Lung (tissue), 12 donors: Measurements from ENCODE around the gene EPB41. TPM values are rescaled to one million over a fixed set of nuclear protein-coding genes. Genes with fewer than 3 reads are reported as not detected.

ENCODE experiments used
- ATAC-seq: fragments of 200-7000 bp; cut with Tn5 transposase; one replicate; pipeline ENCODE4 v1.9.1; 2020; ENCODE audit warnings: moderate number of reproducible peaks; ENCODE audit not compliant: insufficient read depth, low FRiP score
- DNase-seq, 3 donors: peaks; one replicate each; pipeline ENCODE4 v3.0.0-alpha.2; 2013 to 2017
- H3K27ac ChIP-seq, 2 donors: one replicate each; pipeline ENCODE4 v1.5.1; 2013; ENCODE audit warnings: mild to moderate bottlenecking in 2 of 2, moderate library complexity in 2 of 2, control low read depth in 1 of 2, inconsistent platforms in 1 of 2, low read depth in 1 of 2, low read length in 1 of 2
- H3K27me3 ChIP-seq, 3 donors: one replicate each; pipeline ENCODE4 v1.5.1; 2013; ENCODE audit warnings: low read length in 2 of 3; ENCODE audit not compliant: control insufficient read depth in 3 of 3, insufficient read depth in 3 of 3
- H3K36me3 ChIP-seq, 4 donors: one replicate each; pipeline ENCODE4 v1.5.1; 2013; ENCODE audit warnings: low read length in 4 of 4, mild to moderate bottlenecking in 1 of 4, moderate library complexity in 1 of 4; ENCODE audit not compliant: control insufficient read depth in 4 of 4, insufficient read depth in 4 of 4
- H3K4me1 ChIP-seq, 5 donors: one replicate each; pipeline ENCODE4 v1.5.1; 2013; ENCODE audit warnings: low read length in 5 of 5, mild to moderate bottlenecking in 2 of 5, moderate library complexity in 1 of 5; ENCODE audit not compliant: control insufficient read depth in 5 of 5, insufficient read depth in 5 of 5
- H3K4me3 ChIP-seq: one replicate; pipeline ENCODE4 v1.5.1; 2013; ENCODE audit warnings: mild to moderate bottlenecking, control low read depth, moderate library complexity
- H3K9ac ChIP-seq, 2 donors: one replicate each; pipeline ENCODE4 v1.5.1; 2013; ENCODE audit warnings: low read length in 2 of 2, control low read depth in 1 of 2; ENCODE audit not compliant: insufficient read depth in 1 of 2
- H3K9me3 ChIP-seq, 4 donors: one replicate each; pipeline ENCODE4 v1.5.1; 2013; ENCODE audit warnings: low read length in 3 of 4, mild to moderate bottlenecking in 1 of 4, moderate library complexity in 1 of 4; ENCODE audit not compliant: control insufficient read depth in 4 of 4, insufficient read depth in 3 of 4
- WGBS, 2 donors: extraction: QIAGEN DNeasy Blood & Tissue Kit; methylation state at CpG; one replicate each; pipeline ENCODE4 v1.1.7; 2013; 5-methylcytosine and 5-hydroxymethylcytosine counted together
- polyA plus RNA-seq, 2 donors: library from polyadenylated mRNA; stranded (reverse); fragments of 200-250 nt; gene quantifications; one replicate each; pipeline ENCODE4 v1.2.1, GENCODE V29; 2013
- total RNA-seq, 2 donors: library from RNA; depleted of rRNA in 1 of 2; stranded (reverse); fragments of >200 nt in 1 of 2; gene quantifications; one replicate each; pipeline ENCODE4 v1.2.1, GENCODE V29; 2014 to 2021
- TF ChIP-seq, protein P1 (sequence below): IDR thresholded peaks from 2 replicates; pipeline ENCODE4 v1.5.1; 2012; ENCODE audit warnings: mild to moderate bottlenecking; ENCODE audit errors: control extremely low read depth, extremely low read depth
- donor health status: control.
- donor health status: control.
- donor health status: Bipolar disorder and iron deficiency.
- donor health status: healthy.
- donor health status: DM: yes; HTN: yes; CAD: no.

The EPB41 gene
- total and polyA plus RNA-seq, 4 donors, result 10.4 to 69.0 (median 33.3) TPM

DNA sequence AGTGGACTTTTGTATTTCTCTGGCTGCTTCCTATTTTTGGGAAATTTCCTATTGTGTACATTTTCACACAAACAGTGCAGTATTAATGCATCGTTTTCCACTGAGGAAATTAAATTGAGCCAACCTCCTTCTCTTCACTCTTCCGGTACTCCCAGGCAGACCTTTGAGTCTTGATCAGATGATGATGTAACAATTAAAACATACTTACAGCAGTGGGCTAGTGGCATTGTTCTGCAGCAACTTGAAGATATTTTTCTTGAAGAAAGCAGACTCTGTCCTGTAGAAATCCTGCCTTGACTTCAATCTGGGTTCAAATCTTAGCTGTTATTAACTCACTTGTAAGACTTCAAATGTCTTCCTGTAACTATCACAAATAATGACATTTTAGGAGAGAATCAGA is 228.3 kb downstream of the EPB41 start:
- DNase-seq (no peak), ATAC-seq (no peak)
- Histone ChIP-seq H3K36me3 (peaks cover 14 to 16% (median 14%) of the 10 kb centered on the region in 4 donors), H3K9me3 (no peaks in the 10 kb centered on the region), H3K4me3 (no peak overlapping the region), H3K27me3 (no peaks in the 10 kb centered on the region), H3K9ac (no peak overlapping the region), H3K27ac (no peak overlapping the region), H3K4me1 (no peaks in the 10 kb centered on the region)
- TF ChIP-seq, protein P1, sequence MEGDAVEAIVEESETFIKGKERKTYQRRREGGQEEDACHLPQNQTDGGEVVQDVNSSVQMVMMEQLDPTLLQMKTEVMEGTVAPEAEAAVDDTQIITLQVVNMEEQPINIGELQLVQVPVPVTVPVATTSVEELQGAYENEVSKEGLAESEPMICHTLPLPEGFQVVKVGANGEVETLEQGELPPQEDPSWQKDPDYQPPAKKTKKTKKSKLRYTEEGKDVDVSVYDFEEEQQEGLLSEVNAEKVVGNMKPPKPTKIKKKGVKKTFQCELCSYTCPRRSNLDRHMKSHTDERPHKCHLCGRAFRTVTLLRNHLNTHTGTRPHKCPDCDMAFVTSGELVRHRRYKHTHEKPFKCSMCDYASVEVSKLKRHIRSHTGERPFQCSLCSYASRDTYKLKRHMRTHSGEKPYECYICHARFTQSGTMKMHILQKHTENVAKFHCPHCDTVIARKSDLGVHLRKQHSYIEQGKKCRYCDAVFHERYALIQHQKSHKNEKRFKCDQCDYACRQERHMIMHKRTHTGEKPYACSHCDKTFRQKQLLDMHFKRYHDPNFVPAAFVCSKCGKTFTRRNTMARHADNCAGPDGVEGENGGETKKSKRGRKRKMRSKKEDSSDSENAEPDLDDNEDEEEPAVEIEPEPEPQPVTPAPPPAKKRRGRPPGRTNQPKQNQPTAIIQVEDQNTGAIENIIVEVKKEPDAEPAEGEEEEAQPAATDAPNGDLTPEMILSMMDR, result no peak
- 83 to 86% methylated on average over 2 of the region's 2 CpGs for WGBS, 2 donors

DNA sequence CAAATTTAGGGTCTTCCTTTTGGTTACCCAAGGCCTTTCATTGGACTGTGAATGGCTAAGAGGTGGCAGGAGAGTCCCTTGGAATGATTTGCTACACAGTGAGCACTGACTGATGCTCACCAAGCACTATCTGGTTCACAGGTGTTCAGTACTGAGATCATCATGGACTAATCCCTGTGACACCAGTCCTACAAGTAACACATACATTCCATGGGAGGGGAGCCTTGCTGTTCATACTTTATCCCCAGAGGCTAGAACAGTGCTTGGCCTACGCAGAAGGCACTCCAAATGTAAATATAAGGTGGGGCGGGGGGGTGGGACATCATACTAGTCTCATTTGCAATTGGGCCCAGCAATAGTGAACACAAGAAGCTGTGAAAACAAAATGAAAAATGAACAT is 229.8 kb downstream of the EPB41 start:
- TF ChIP-seq, protein P1, result no peak
- H3K36me3 ChIP-seq, result peaks cover 22 to 28% (median 26%) of the 10 kb centered on the region in 4 donors
- 96 to 99% methylated on average over 2 of the region's 2 CpGs for WGBS, 2 donors

GRCh38 chr1:29145739-29146437 is 231.5 kb downstream of the EPB41 start:
- peak; percentile 19 for ATAC-seq
- H3K4me3 ChIP-seq, result no peak overlapping the region

More for the DNA sequence above, 229.8 kb downstream of the EPB41 start:
- H3K9me3 ChIP-seq, result no peaks in the 10 kb centered on the region
- no peak for ATAC-seq
- no peak overlapping the region for H3K27ac ChIP-seq
- H3K27me3 ChIP-seq, result no peaks in the 10 kb centered on the region
- no peaks in the 10 kb centered on the region for H3K4me1 ChIP-seq
- DNase-seq, result no peak
- H3K9ac ChIP-seq, result no peak overlapping the region
- no peak overlapping the region for H3K4me3 ChIP-seq

More at GRCh38 chr1:29145739-29146437, 231.5 kb downstream of the EPB41 start:
- H3K4me1 ChIP-seq, result no peaks in the 10 kb centered on the region
- DNase-seq, result no peak
- H3K36me3 ChIP-seq, result peaks cover 28 to 40% (median 36%) of the 10 kb centered on the region in 4 donors
- H3K27ac ChIP-seq, result no peak overlapping the region
- TF ChIP-seq, protein P1, result no peak
- no peaks in the 10 kb centered on the region for H3K9me3 ChIP-seq
- no peak overlapping the region for H3K9ac ChIP-seq
- 74 to 80% methylated on average over 8 of the region's 8 CpGs for WGBS, 2 donors
- no peaks in the 10 kb centered on the region for H3K27me3 ChIP-seq
